ENCODE data around the gene KCND2. TPM values are rescaled to one million over a fixed set of nuclear protein-coding genes. Genes with fewer than 3 reads are reported as not detected.

KCND2 gene
- total and polyA plus RNA-seq, 2 of the 4 experiments (the other 2 are of a cell fraction): under 0.01 TPM; not detected in 1

DNA sequence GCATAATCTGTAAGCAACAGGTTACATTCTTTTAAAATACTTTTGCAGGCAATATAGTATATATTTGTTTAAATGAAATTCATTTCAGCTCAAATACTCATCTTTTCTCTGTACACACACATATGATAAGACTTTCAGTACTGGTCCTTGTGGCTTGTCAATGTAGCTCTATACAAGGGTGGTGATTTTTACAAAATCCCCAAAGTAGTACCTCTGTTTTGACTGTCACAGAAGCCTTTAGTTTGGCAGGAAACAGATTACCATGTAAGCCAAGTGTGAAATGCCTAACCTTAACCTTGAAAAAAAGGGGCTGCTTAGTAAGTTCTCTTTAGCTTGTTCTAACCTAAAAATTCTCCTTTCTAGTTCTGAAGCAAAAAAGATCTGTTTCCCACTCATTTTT lies 87.9 kb downstream of the KCND2 start:
- H3K9me1 ChIP-seq (ENCODE audit: insufficient read depth, low read length): no peaks in the 10 kb centered on the region
- TF ChIP-seq FOS (IDR thresholded peaks at IDR 0.05; ENCODE audit: low read depth, low read length) (no peak), CEBPB (IDR thresholded peaks at IDR 0.05; ENCODE audit: low read depth, low read length) (no peak), RFX5 (IDR thresholded peaks at IDR 0.05; ENCODE audit: low read depth, low read length) (no peak), NFE2L2 (IDR thresholded peaks at IDR 0.05; ENCODE audit: low read depth, low read length) (no peak), RAD21 (IDR thresholded peaks at IDR 0.05; ENCODE audit: low read length) (no peak), CHD1 (IDR thresholded peaks at IDR 0.05; ENCODE audit: low read depth, low read length) (no peak), BHLHE40 (IDR thresholded peaks at IDR 0.05; ENCODE audit: low read depth, low read length) (no peak), POLR2A (IDR thresholded peaks at IDR 0.05; ENCODE audit: low read depth, low read length) (no peak), SMC3 (IDR thresholded peaks at IDR 0.05; ENCODE audit: low read depth, low read length) (no peak), MAFK (IDR thresholded peaks at IDR 0.05; ENCODE audit: low read depth, low read length) (no peak)
- TF ChIP-seq, protein P1, sequence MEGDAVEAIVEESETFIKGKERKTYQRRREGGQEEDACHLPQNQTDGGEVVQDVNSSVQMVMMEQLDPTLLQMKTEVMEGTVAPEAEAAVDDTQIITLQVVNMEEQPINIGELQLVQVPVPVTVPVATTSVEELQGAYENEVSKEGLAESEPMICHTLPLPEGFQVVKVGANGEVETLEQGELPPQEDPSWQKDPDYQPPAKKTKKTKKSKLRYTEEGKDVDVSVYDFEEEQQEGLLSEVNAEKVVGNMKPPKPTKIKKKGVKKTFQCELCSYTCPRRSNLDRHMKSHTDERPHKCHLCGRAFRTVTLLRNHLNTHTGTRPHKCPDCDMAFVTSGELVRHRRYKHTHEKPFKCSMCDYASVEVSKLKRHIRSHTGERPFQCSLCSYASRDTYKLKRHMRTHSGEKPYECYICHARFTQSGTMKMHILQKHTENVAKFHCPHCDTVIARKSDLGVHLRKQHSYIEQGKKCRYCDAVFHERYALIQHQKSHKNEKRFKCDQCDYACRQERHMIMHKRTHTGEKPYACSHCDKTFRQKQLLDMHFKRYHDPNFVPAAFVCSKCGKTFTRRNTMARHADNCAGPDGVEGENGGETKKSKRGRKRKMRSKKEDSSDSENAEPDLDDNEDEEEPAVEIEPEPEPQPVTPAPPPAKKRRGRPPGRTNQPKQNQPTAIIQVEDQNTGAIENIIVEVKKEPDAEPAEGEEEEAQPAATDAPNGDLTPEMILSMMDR (conservative IDR thresholded peaks at IDR 0.05; ENCODE audit: low read depth, low read length): no peak
- no peak overlapping the region for H3K18ac ChIP-seq (ENCODE audit: low read depth, low read length)
- H3K56ac ChIP-seq (ENCODE audit: extremely low read depth, insufficient read depth, low read length): no peak overlapping the region
- no peak overlapping the region for H3K4me2 ChIP-seq (ENCODE audit: low read depth, low read length)
- H3K9ac ChIP-seq (ENCODE audit: low read depth, low read length): no peak overlapping the region
- no peaks in the 10 kb centered on the region for H3K4me1 ChIP-seq (ENCODE audit: control insufficient read depth, insufficient read depth, low read length)
- H2AK5ac ChIP-seq (ENCODE audit: low read depth, low read length): no peak overlapping the region
- no peak for DNase-seq
- no TSS peak for BruUV-seq (replicated peaks)
- no peaks in the 10 kb centered on the region for H3K79me1 ChIP-seq (ENCODE audit: low read depth in 1 of 2, low read length in 2 of 2)
- H2BK15ac ChIP-seq (ENCODE audit: low read depth, low read length): no peak overlapping the region
- no peaks in the 10 kb centered on the region for H4K20me1 ChIP-seq (ENCODE audit: insufficient read depth, low read length)
- no peaks in the 10 kb centered on the region for H3K36me3 ChIP-seq (ENCODE audit: control insufficient read depth, insufficient read depth, low read length)
- no peak overlapping the region for H3K4me3 ChIP-seq (ENCODE audit: insufficient read depth, low read depth, low read length)
- ChIA-PET CTCF (interaction anchor here (0.6 kb wide), 1 partner anchor 14 kb away, joined by 5 read pairs; no protein-coding TSS in a partner anchor), POLR2A (ENCODE audit: unreplicated experiment) (no interaction called here)
- intact Hi-C loops (cut with micrococcal nuclease) (no loop called here), in situ Hi-C loops (cut with MboI; ENCODE audit: low sequenced_read_pairs) (no loop called here), dilution Hi-C loops (cut with HindIII; ENCODE audit: low sequenced_read_pairs, unreplicated experiment) (no loop called here)
- no peak overlapping the region for H3K23ac ChIP-seq (ENCODE audit: low read depth, low read length)
- H3K27me3 ChIP-seq (ENCODE audit: control insufficient read depth, insufficient read depth, low read length): no peaks in the 10 kb centered on the region
- H3K27ac ChIP-seq (ENCODE audit: insufficient read depth, low read length): no peak overlapping the region
- H3K9me3 ChIP-seq (ENCODE audit: control insufficient read depth, insufficient read depth, low read length): no peaks in the 10 kb centered on the region
- no peak for ATAC-seq (ENCODE audit: low read depth)
- no peak overlapping the region for H2BK120ac ChIP-seq (ENCODE audit: low read depth, low read length)
- no peak overlapping the region for H3K4ac ChIP-seq (ENCODE audit: low read depth, low read length)
- H4K91ac ChIP-seq (ENCODE audit: insufficient read depth, low read depth, low read length): no peak overlapping the region
- H3K14ac ChIP-seq (replicated peaks; ENCODE audit: low read depth, low read length): no peak overlapping the region
- H2AFZ ChIP-seq (replicated peaks; ENCODE audit: low read length, poor library complexity): no peak overlapping the region
- no peak overlapping the region for H2BK5ac ChIP-seq (ENCODE audit: low read depth, low read length, poor library complexity, severe bottlenecking)
- H4K8ac ChIP-seq (ENCODE audit: low read depth in 2 of 2, low read length in 2 of 2): no peak overlapping the region
- no peak overlapping the region for H4K5ac ChIP-seq (ENCODE audit: low read depth, low read length)
- H2BK20ac ChIP-seq (ENCODE audit: low read depth, low read length): no peak overlapping the region
- no peak overlapping the region for H2AK9ac ChIP-seq (replicated peaks; ENCODE audit: low read depth, low read length, poor library complexity)
